Mononuclear cell (primary cell): ENCODE results near the gene ZKSCAN7. TPM values are rescaled to one million over a fixed set of nuclear protein-coding genes. Genes with fewer than 3 reads are reported as not detected.
A peak's percentile ranks its signal among the peaks of the same experiment; 100 is the strongest.
"Not testable (repeated sequence)": the region's sequence is repeated elsewhere in the genome, so short reads cannot be mapped to it uniquely, and the experiment has no call there.

Experiments
- H3K27me3 ChIP-seq: 2 replicates; pipeline ENCODE4 v1.6.0; 2011; ENCODE audit warnings: low read length, control low read depth; ENCODE audit not compliant: insufficient read depth
- H3K4me1 ChIP-seq: 2 replicates; pipeline ENCODE4 v1.5.1; 2011; ENCODE audit warnings: mild to moderate bottlenecking, low read length, control low read depth; ENCODE audit not compliant: insufficient read depth
- H3K4me3 ChIP-seq: 2 replicates; pipeline ENCODE4 v1.5.1; 2011; ENCODE audit warnings: mild to moderate bottlenecking, low read length, moderate library complexity
- H3K9me3 ChIP-seq: 2 replicates; pipeline ENCODE4 v1.5.1; 2011; ENCODE audit warnings: low read depth, mild to moderate bottlenecking, control low read depth, low read length
- total RNA-seq: library from RNA; depleted of rRNA; stranded (reverse); fragments of >200 nt; gene quantifications from one replicate; pipeline ENCODE4 v1.2.3, GENCODE V29; 2012

ZKSCAN7 gene
- total RNA-seq, 1 donor, result 0.42 TPM

GRCh38 chr3:44544811-44545210 lies 10.2 kb upstream of the ZKSCAN7 start:
- H3K9me3 ChIP-seq, H3K27me3 ChIP-seq, H3K4me3 ChIP-seq: not testable (repeated sequence)

GRCh38 chr3:44555723-44556122 lies 730 bp downstream of the ZKSCAN7 start:
- no peaks in the 10 kb centered on the region for H3K27me3 ChIP-seq
- no peaks in the 10 kb centered on the region for H3K9me3 ChIP-seq
- peak overlapping the region; percentile 70 for H3K4me3 ChIP-seq
- H3K4me1 ChIP-seq, result peaks cover 10% of the 10 kb centered on the region

More at GRCh38 chr3:44544811-44545210, 10.2 kb upstream of the ZKSCAN7 start:
- not testable (repeated sequence) for H3K4me1 ChIP-seq

GRCh38 chr3:44557074-44557473 lies 2.1 kb downstream of the ZKSCAN7 start:
- H3K27me3 ChIP-seq, result no peaks in the 10 kb centered on the region
- H3K4me3 ChIP-seq, result no peak overlapping the region
- no peaks in the 10 kb centered on the region for H3K9me3 ChIP-seq
- peaks cover 10% of the 10 kb centered on the region for H3K4me1 ChIP-seq

GRCh38 chr3:44561076-44561475 lies 6.1 kb downstream of the ZKSCAN7 start:
- Histone ChIP-seq H3K27me3 (no peaks in the 10 kb centered on the region), H3K9me3 (no peaks in the 10 kb centered on the region)

GRCh38 chr3:44562147-44562546 lies 7.2 kb downstream of the ZKSCAN7 start:
- no peak overlapping the region for H3K4me3 ChIP-seq
- no peaks in the 10 kb centered on the region for H3K9me3 ChIP-seq
- no peaks in the 10 kb centered on the region for H3K27me3 ChIP-seq
- H3K4me1 ChIP-seq, result no peaks in the 10 kb centered on the region

More at GRCh38 chr3:44561076-44561475, 6.1 kb downstream of the ZKSCAN7 start:
- peaks cover 2% of the 10 kb centered on the region for H3K4me1 ChIP-seq
- H3K4me3 ChIP-seq, result no peak overlapping the region

GRCh38 chr3:44568561-44568960 lies 13.6 kb downstream of the ZKSCAN7 start:
- no peaks in the 10 kb centered on the region for H3K4me1 ChIP-seq
- H3K9me3 ChIP-seq, result peaks cover 36% of the 10 kb centered on the region
- no peaks in the 10 kb centered on the region for H3K27me3 ChIP-seq
- H3K4me3 ChIP-seq, result no peak overlapping the region

GRCh38 chr3:44571024-44571423 lies 16.0 kb downstream of the ZKSCAN7 start:
- Histone ChIP-seq H3K4me3 (no peak overlapping the region), H3K9me3 (peaks cover 36% of the 10 kb centered on the region), H3K4me1 (no peaks in the 10 kb centered on the region), H3K27me3 (no peaks in the 10 kb centered on the region)

GRCh38 chr3:44576613-44577012 lies 21.6 kb downstream of the ZKSCAN7 start:
- no peaks in the 10 kb centered on the region for H3K27me3 ChIP-seq
- H3K4me1 ChIP-seq, result no peaks in the 10 kb centered on the region
- H3K9me3 ChIP-seq, result peaks cover 7% of the 10 kb centered on the region
- no peak overlapping the region for H3K4me3 ChIP-seq

- H3K4me1 ChIP-seq, H3K27me3 ChIP-seq, H3K4me3 ChIP-seq, H3K9me3 ChIP-seq: not testable (repeated sequence)
Observed at GRCh38 chr3:44577354-44577952, 22.5 kb downstream of the ZKSCAN7 start.

GRCh38 chr3:44578316-44578715 lies 23.3 kb downstream of the ZKSCAN7 start:
- H3K4me3 ChIP-seq, H3K9me3 ChIP-seq: not testable (repeated sequence)

GRCh38 chr3:44578924-44579515 lies 24.0 kb downstream of the ZKSCAN7 start:
- not testable (repeated sequence) for H3K9me3 ChIP-seq, H3K4me3 ChIP-seq, H3K4me1 ChIP-seq, H3K27me3 ChIP-seq

More at GRCh38 chr3:44578316-44578715, 23.3 kb downstream of the ZKSCAN7 start:
- not testable (repeated sequence) for H3K27me3 ChIP-seq, H3K4me1 ChIP-seq

GRCh38 chr3:44579749-44580148 lies 24.8 kb downstream of the ZKSCAN7 start:
- not testable (repeated sequence) for H3K9me3 ChIP-seq, H3K4me1 ChIP-seq, H3K27me3 ChIP-seq, H3K4me3 ChIP-seq

- H3K4me3 ChIP-seq, H3K9me3 ChIP-seq, H3K27me3 ChIP-seq: not testable (repeated sequence)
- peaks cover 17% of the 10 kb centered on the region for H3K4me1 ChIP-seq
Observed at GRCh38 chr3:44580971-44581370, 26.0 kb downstream of the ZKSCAN7 start.

- Histone ChIP-seq H3K9me3 (no peaks in the 10 kb centered on the region), H3K4me1 (peaks cover 17% of the 10 kb centered on the region), H3K4me3 (peak within 1 kb of the TSS; percentile 47)
Observed at GRCh38 chr3:44584646-44585501, 29.9 kb downstream of the ZKSCAN7 start, which contains the start of gene ZNF660. Gene ZNF660 (plus strand): TSS chr3:44584964. CDS start chr3:44594194, 9,230 bp downstream.

GRCh38 chr3:44596621-44597020 lies 41.6 kb downstream of the ZKSCAN7 start:
- Histone ChIP-seq H3K4me3 (no peak overlapping the region), H3K9me3 (peaks cover 19% of the 10 kb centered on the region), H3K4me1 (no peaks in the 10 kb centered on the region), H3K27me3 (no peaks in the 10 kb centered on the region)

More at GRCh38 chr3:44584646-44585501, 29.9 kb downstream of the ZKSCAN7 start, which contains the start of gene ZNF660:
- H3K27me3 ChIP-seq, result peaks cover 2% of the 10 kb centered on the region
